SK-MEL-5 (cell line): ENCODE measurements around the gene F8. TPM values are rescaled to one million over a fixed set of nuclear protein-coding genes. Genes with fewer than 3 reads are reported as not detected.
"Not testable (repeated sequence)": the region's sequence is repeated elsewhere in the genome, so short reads cannot be mapped to it uniquely, and the experiment has no call there.

Source experiments
- DNase-seq: peaks from one replicate; pipeline ENCODE4 v3.0.0-alpha.2; 2016; ENCODE audit warnings: low read depth, low spot score
- in situ Hi-C: cut with HindIII; loops from 2 replicates; pipeline ENCODE4 v1.10.0; 2016; ENCODE audit warnings: low sequenced_read_pairs, high pct_unique_total_duplicates, low pct_unique_long_range_greater_than_20kb
- total RNA-seq: library from RNA; depleted of rRNA; stranded (reverse); fragments of >200 nt; shearing (Covaris generic); gene quantifications from 2 replicates; pipeline ENCODE4 v1.2.3, GENCODE V29; 2014

Gene F8
- total RNA-seq, 1 experiment from 2014 or later: 0.50 TPM

GRCh38 chrX:154836163-154836562, 186.4 kb downstream of the F8 start:
- in situ Hi-C loops: no loop called here
- no peak for DNase-seq

- in situ Hi-C loops: no loop called here
- no peak for DNase-seq
Measured at GRCh38 chrX:154834562-154834961, 188.0 kb downstream of the F8 start, which contains the start of gene SMIM9. TSS of gene SMIM9 (minus strand) at chrX:154834662. CDS start at chrX:154830856, 3,806 bp downstream.

- DNase-seq: no peak
- in situ Hi-C loops: no loop called here
Measured at GRCh38 chrX:154833746-154834274, 188.7 kb downstream of the F8 start.

- in situ Hi-C loops: no loop called here
Measured at GRCh38 chrX:154829926-154830442, 192.5 kb downstream of the F8 start.

GRCh38 chrX:154829134-154829533, 193.4 kb downstream of the F8 start:
- DNase-seq: no peak
- in situ Hi-C loops: no loop called here

More at GRCh38 chrX:154829926-154830442, 192.5 kb downstream of the F8 start:
- no peak for DNase-seq

- no peak for DNase-seq
- in situ Hi-C loops: no loop called here
Measured at GRCh38 chrX:154828016-154828408, 194.5 kb downstream of the F8 start.

- in situ Hi-C loops: no loop called here
- no peak for DNase-seq
Measured at GRCh38 chrX:154827194-154828015, 195.1 kb downstream of the F8 start.

GRCh38 chrX:154825586-154825985, 196.9 kb downstream of the F8 start:
- DNase-seq, in situ Hi-C loops: not testable (repeated sequence)

GRCh38 chrX:154824638-154825037, 197.9 kb downstream of the F8 start:
- no peak for DNase-seq
- in situ Hi-C loops: no loop called here

GRCh38 chrX:154822029-154822428, 200.5 kb downstream of the F8 start:
- in situ Hi-C loops: no loop called here
- DNase-seq: no peak

GRCh38 chrX:154821523-154821922, 201.0 kb downstream of the F8 start:
- in situ Hi-C loops: no loop called here
- no peak for DNase-seq

- in situ Hi-C loops: no loop called here
Measured at GRCh38 chrX:154819771-154820341, 202.7 kb downstream of the F8 start.

GRCh38 chrX:154818916-154819770, 203.4 kb downstream of the F8 start:
- in situ Hi-C loops: no loop called here

More at GRCh38 chrX:154819771-154820341, 202.7 kb downstream of the F8 start:
- DNase-seq: no peak

GRCh38 chrX:154817048-154817618, 205.4 kb downstream of the F8 start:
- DNase-seq, in situ Hi-C loops: not testable (repeated sequence)

More at GRCh38 chrX:154818916-154819770, 203.4 kb downstream of the F8 start:
- no peak for DNase-seq

GRCh38 chrX:154816326-154816898, 206.1 kb downstream of the F8 start:
- in situ Hi-C loops, DNase-seq: not testable (repeated sequence)

- in situ Hi-C loops: no loop called here
- no peak for DNase-seq
Measured at GRCh38 chrX:154815274-154815818, 207.2 kb downstream of the F8 start.

GRCh38 chrX:154813801-154814200, 208.7 kb downstream of the F8 start:
- in situ Hi-C loops: no loop called here
- DNase-seq: no peak
